DOHH2 (cell line): ENCODE results near the gene PIK3AP1.

Experiments
- H3F3A ChIP-seq: fragments of 200-600 bp; sonication (generic), shearing (Covaris generic); 2 replicates; pipeline ENCODE4 v1.6.0; 2016; ENCODE audit warnings: antibody characterized with exemption, mild to moderate bottlenecking; ENCODE audit not compliant: control insufficient read depth, insufficient read depth
- H3K27ac ChIP-seq: fragments of 200-600 bp; sonication (generic); 2 replicates; pipeline ENCODE4 v1.5.1; 2014; ENCODE audit warnings: low read depth, mild to moderate bottlenecking, low read length, moderate library complexity
- H3K27me3 ChIP-seq: fragments of 200-600 bp; sonication (generic); 2 replicates; pipeline ENCODE4 v1.6.1; 2014; ENCODE audit warnings: mild to moderate bottlenecking, low read length, mixed read lengths; ENCODE audit not compliant: control insufficient read depth
- H3K36me3 ChIP-seq: fragments of 200-600 bp; sonication (generic); 2 replicates; pipeline ENCODE4 v1.6.1; 2014; ENCODE audit warnings: mild to moderate bottlenecking, low read length, moderate library complexity, mixed read lengths; ENCODE audit not compliant: control insufficient read depth
- H3K4me1 ChIP-seq: fragments of 200-600 bp; sonication (generic); 2 replicates; pipeline ENCODE4 v1.6.1; 2014; ENCODE audit warnings: mild to moderate bottlenecking, low read length, mixed read lengths; ENCODE audit not compliant: control insufficient read depth
- H3K4me2 ChIP-seq: fragments of 200-600 bp; sonication (generic); 2 replicates; pipeline ENCODE4 v1.6.0; 2014; ENCODE audit warnings: mild to moderate bottlenecking, low read length, moderate library complexity
- H3K4me3 ChIP-seq: fragments of 200-600 bp; sonication (generic); 2 replicates; pipeline ENCODE4 v1.5.1; 2014; ENCODE audit warnings: mild to moderate bottlenecking, low read length, mixed read lengths
- H3K79me2 ChIP-seq: fragments of 200-600 bp; sonication (generic); 2 replicates; pipeline ENCODE4 v1.6.1; 2014; ENCODE audit warnings: mild to moderate bottlenecking, low read length, mixed read lengths; ENCODE audit not compliant: control insufficient read depth
- H3K9me2 ChIP-seq: fragments of 200-600 bp; sonication (generic); replicated peaks from 2 replicates; pipeline ENCODE4 v1.6.1; 2014; ENCODE audit warnings: mild to moderate bottlenecking, low read length, mixed read lengths; ENCODE audit not compliant: control insufficient read depth
- H3K9me3 ChIP-seq: fragments of 200-600 bp; sonication (generic); 2 replicates; pipeline ENCODE4 v1.6.1; 2014; ENCODE audit warnings: antibody characterized with exemption, low read length, mixed read lengths; ENCODE audit not compliant: control insufficient read depth, insufficient read depth
- H4K20me1 ChIP-seq: fragments of 200-600 bp; sonication (generic); 2 replicates; pipeline ENCODE4 v1.6.0; 2014; ENCODE audit warnings: low read depth, mild to moderate bottlenecking, antibody characterized with exemption, low read length, moderate library complexity; ENCODE audit not compliant: control insufficient read depth, insufficient read depth
- EZH2phosphoT487 ChIP-seq: fragments of 200-600 bp; sonication (generic); IDR thresholded peaks from 2 replicates; pipeline ENCODE4 v1.6.1; 2017; ENCODE audit warnings: borderline replicate concordance, mild to moderate bottlenecking, antibody characterized with exemption, low read length, moderate library complexity, mixed read lengths
- TF ChIP-seq, protein P1 (sequence below): fragments of 200-600 bp; sonication (generic); IDR thresholded peaks from one replicate; pipeline ENCODE4 v1.5.1; 2014; ENCODE audit warnings: antibody characterized with exemption, mild to moderate bottlenecking, low read depth, low read length; ENCODE audit not compliant: poor library complexity, severe bottlenecking

PIK3AP1 gene

GRCh38 chr10:96714746-96715255, 5.5 kb downstream of the PIK3AP1 start:
- Histone ChIP-seq H3K4me3 (peak overlapping the region; percentile 41; the same call in 1 of the 2 replicates), H3K9me3 (no peaks in the 10 kb centered on the region), H3K4me1 (peaks cover 82% of the 10 kb centered on the region), H3K9me2 (no peaks in the 10 kb centered on the region), H4K20me1 (peaks cover 3% of the 10 kb centered on the region; the same call in 1 of the 2 replicates), H3K36me3 (peaks cover 84% of the 10 kb centered on the region), H3K27me3 (no peaks in the 10 kb centered on the region), H3K4me2 (peak overlapping the region; percentile 97), H3K79me2 (peaks cover 98% of the 10 kb centered on the region), H3K27ac (peak overlapping the region; percentile 58), H3F3A (peaks cover 49% of the 10 kb centered on the region)
- TF ChIP-seq, protein P1, sequence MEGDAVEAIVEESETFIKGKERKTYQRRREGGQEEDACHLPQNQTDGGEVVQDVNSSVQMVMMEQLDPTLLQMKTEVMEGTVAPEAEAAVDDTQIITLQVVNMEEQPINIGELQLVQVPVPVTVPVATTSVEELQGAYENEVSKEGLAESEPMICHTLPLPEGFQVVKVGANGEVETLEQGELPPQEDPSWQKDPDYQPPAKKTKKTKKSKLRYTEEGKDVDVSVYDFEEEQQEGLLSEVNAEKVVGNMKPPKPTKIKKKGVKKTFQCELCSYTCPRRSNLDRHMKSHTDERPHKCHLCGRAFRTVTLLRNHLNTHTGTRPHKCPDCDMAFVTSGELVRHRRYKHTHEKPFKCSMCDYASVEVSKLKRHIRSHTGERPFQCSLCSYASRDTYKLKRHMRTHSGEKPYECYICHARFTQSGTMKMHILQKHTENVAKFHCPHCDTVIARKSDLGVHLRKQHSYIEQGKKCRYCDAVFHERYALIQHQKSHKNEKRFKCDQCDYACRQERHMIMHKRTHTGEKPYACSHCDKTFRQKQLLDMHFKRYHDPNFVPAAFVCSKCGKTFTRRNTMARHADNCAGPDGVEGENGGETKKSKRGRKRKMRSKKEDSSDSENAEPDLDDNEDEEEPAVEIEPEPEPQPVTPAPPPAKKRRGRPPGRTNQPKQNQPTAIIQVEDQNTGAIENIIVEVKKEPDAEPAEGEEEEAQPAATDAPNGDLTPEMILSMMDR, result no peak
- TF ChIP-seq EZH2phosphoT487, result no peak

DNA sequence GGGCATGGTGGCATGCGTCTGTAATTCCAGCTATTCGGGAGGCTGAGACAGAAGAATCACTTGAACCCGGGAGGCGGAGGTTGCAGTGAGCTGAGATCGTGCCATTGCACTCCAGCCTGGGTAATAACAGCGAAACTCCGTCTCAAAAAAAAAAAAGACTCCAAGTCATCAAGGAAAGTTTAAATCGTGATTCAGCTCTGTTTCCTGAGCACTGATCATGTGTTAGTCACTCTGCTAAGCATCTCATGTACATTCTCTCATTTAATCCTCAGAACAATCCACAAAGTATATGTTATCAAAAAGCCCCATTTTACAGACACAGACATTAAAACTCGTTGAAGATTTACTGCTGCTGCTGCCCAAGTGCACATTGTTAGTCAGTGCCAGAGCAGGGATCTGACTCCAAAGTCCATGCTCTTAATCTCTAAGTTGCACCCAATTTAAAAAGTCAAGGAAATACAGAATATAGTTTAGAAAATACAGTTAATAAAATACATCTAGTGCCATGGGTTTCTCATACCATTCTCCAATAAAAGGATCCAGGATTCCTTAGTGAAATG, 6.2 kb downstream of the PIK3AP1 start:
- H3K36me3 ChIP-seq, result peaks cover 85% of the 10 kb centered on the region
- H3K4me3 ChIP-seq, result peak overlapping the region; percentile 41
- no peak for TF ChIP-seq EZH2phosphoT487
- TF ChIP-seq, protein P1, result no peak
- peaks cover 89% of the 10 kb centered on the region for H3K4me1 ChIP-seq
- H3K9me3 ChIP-seq, result no peaks in the 10 kb centered on the region
- no peaks in the 10 kb centered on the region for H3K9me2 ChIP-seq
- peaks cover 54% of the 10 kb centered on the region for H3F3A ChIP-seq
- peak overlapping the region; percentile 97 for H3K4me2 ChIP-seq
- no peaks in the 10 kb centered on the region for H3K27me3 ChIP-seq
- H3K27ac ChIP-seq, result peak overlapping the region; percentile 58
- H3K79me2 ChIP-seq, result peaks cover 98% of the 10 kb centered on the region
- H4K20me1 ChIP-seq, result peaks cover 3% of the 10 kb centered on the region; the same call in 1 of the 2 replicates

DNA sequence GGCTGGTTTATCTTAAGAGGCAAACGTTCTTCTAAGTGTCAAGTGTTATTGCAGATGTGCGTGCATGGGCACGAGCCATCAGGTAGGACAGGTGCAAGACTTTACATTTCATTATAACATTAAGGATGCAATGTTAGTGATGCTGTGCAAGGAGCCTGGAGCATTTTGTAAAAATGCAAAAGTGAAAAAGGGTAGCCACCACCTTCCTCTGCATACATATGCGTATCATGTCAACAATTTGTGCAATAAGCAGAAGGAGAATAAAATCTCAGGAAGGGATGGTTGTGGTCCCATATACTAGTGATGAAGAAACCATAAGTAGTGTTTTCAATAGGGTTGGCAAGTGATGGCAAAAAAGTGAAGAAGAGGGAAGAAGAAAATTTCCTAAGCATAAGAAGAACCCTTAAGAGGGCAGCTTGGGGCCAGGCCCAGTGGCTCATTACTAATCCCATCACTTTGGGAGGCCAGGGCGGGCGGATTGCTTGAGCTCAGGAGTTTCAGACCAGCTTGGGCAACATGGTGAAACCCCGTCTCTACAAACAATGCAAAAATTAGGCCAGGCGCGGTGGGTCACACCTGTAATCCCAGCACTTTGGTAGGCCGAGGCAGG, 7.5 kb downstream of the PIK3AP1 start:
- H3K9me2 ChIP-seq, result no peaks in the 10 kb centered on the region
- H4K20me1 ChIP-seq, result peaks cover 3% of the 10 kb centered on the region; the same call in 1 of the 2 replicates
- no peaks in the 10 kb centered on the region for H3K27me3 ChIP-seq
- H3K4me2 ChIP-seq, result peak overlapping the region; percentile 70
- peaks cover 60% of the 10 kb centered on the region for H3F3A ChIP-seq
- TF ChIP-seq, protein P1, result no peak
- TF ChIP-seq EZH2phosphoT487, result no peak
- peaks cover 82% of the 10 kb centered on the region for H3K36me3 ChIP-seq
- H3K9me3 ChIP-seq, result no peaks in the 10 kb centered on the region
- peaks cover 98% of the 10 kb centered on the region for H3K79me2 ChIP-seq
- peak overlapping the region; percentile 68 for H3K27ac ChIP-seq
- peak overlapping the region; percentile 57 for H3K4me3 ChIP-seq
- H3K4me1 ChIP-seq, result peaks cover 97% of the 10 kb centered on the region
